Kidney (tissue), 14 donors: ENCODE measurements around the gene KCNT2. TPM values are rescaled to one million over a fixed set of nuclear protein-coding genes. Genes with fewer than 3 reads are reported as not detected.

ENCODE experiments used
- DNase-seq, 5 donors: peaks; one replicate each; pipeline ENCODE4 v3.0.0-alpha.2; 2013 to 2020
- FAIRE-seq: peaks from 2 replicates; lab custom pipeline; 2012; peaks lifted over from hg19 to GRCh38; lab: Jason Lieb, UNC
- H3K27ac ChIP-seq, 2 donors: one replicate each; pipeline ENCODE4 v1.7.0; 2013; ENCODE audit warnings: low read depth in 2 of 2, low read length in 2 of 2, inconsistent platforms in 1 of 2
- H3K27me3 ChIP-seq: one replicate; pipeline ENCODE4 v1.7.1; 2013; ENCODE audit warnings: low read length, inconsistent platforms; ENCODE audit not compliant: control insufficient read depth, insufficient read depth
- H3K36me3 ChIP-seq, 3 donors: one replicate each; pipeline versions ENCODE4 v1.7.0 to v1.7.1; 2013; ENCODE audit warnings: low read length in 3 of 3, control low read depth in 1 of 3, inconsistent platforms in 1 of 3; ENCODE audit not compliant: insufficient read depth in 3 of 3, control insufficient read depth in 2 of 3
- H3K4me1 ChIP-seq, 3 donors: one replicate each; pipeline versions ENCODE4 v1.7.0 to v1.7.1; 2013; ENCODE audit warnings: low read length in 3 of 3, inconsistent platforms in 1 of 3, low read depth in 1 of 3; ENCODE audit not compliant: control insufficient read depth in 2 of 3, insufficient read depth in 2 of 3
- H3K4me3 ChIP-seq, 3 donors: one replicate each; pipeline versions ENCODE4 v1.7.0 to v1.8.1; 2013; ENCODE audit warnings: low read length in 3 of 3, control low read depth in 1 of 3, inconsistent platforms in 1 of 3
- H3K9ac ChIP-seq, 3 donors: one replicate each; pipeline versions ENCODE4 v1.7.0 to v1.7.1; 2013; ENCODE audit warnings: low read length in 3 of 3, control low read depth in 1 of 3, inconsistent platforms in 1 of 3
- H3K9me3 ChIP-seq, 3 donors: one replicate each; pipeline versions ENCODE4 v1.7.0 to v1.7.1; 2013; ENCODE audit warnings: low read length in 3 of 3, control low read depth in 1 of 3, inconsistent platforms in 1 of 3; ENCODE audit not compliant: control insufficient read depth in 2 of 3, insufficient read depth in 1 of 3
- CTCF ChIP-seq: IDR thresholded peaks from 3 replicates; pipeline ENCODE4 v1.5.1; 2012; ENCODE audit warnings: mild to moderate bottlenecking, moderate library complexity, borderline replicate concordance; ENCODE audit not compliant: insufficient read depth; ENCODE audit errors: extremely low read depth
- intact Hi-C: fragments of 100-400 bp; cut with DNase I; formaldehyde crosslinking; loops from one replicate; pipeline ENCODE4 v1.11.1; 2022
- polyA plus RNA-seq: library from polyadenylated mRNA; stranded (reverse); fragments of 350-450 nt; fragmentation: Illumina TruSeq; extraction: RNeasy Lipid Tissue Mini Kit (QIAGEN cat#74804); gene quantifications from one replicate; pipeline ENCODE4 v1.2.3, GENCODE V29; 2014; ENCODE audit warnings: low read depth, low replicate concordance; ENCODE audit not compliant: insufficient read depth
- total RNA-seq: library from RNA; stranded (reverse); fragmentation: NEBNext Ultra II Directional; extraction: Animal tissue kit (Norgen Biotek cat#: 25700); gene quantifications from one replicate; pipeline ENCODE4 v1.2.1, GENCODE V29; 2021
- donor health status: control.
- donor health status: control.
- donor health status: control.
- donor health status: control.
- donor health status: control.
- donor health status: DM: yes; HTN: yes; CAD: no.
- donor health status: Normal renal cell carcinoma (clear cell type).

Gene KCNT2
- total and polyA plus RNA-seq, 2 donors from 2014 or later: 0.39 to 6.3 TPM

- FAIRE-seq: no peak
- Histone ChIP-seq H3K27me3 (no peaks in the 10 kb centered on the region), H3K4me3 (no peak overlapping the region), H3K36me3 (no peaks in the 10 kb centered on the region), H3K9ac (no peak overlapping the region), H3K4me1 (no peaks in the 10 kb centered on the region), H3K27ac (no peak overlapping the region), H3K9me3 (no peaks in the 10 kb centered on the region)
- intact Hi-C loops: no loop called here
- DNase-seq: no peak
- TF ChIP-seq CTCF: no peak
Observed at GRCh38 chr1:196450143-196451095, 157.8 kb downstream of the KCNT2 start.

- no peak for TF ChIP-seq CTCF
- Histone ChIP-seq H3K4me1 (no peaks in the 10 kb centered on the region), H3K27ac (no peak overlapping the region), H3K4me3 (no peak overlapping the region), H3K9ac (no peak overlapping the region), H3K9me3 (no peaks in the 10 kb centered on the region), H3K27me3 (no peaks in the 10 kb centered on the region), H3K36me3 (no peaks in the 10 kb centered on the region)
- intact Hi-C loops: no loop called here
- no peak for FAIRE-seq
- DNase-seq: no peak
Observed at GRCh38 chr1:196449460-196449859, 158.8 kb downstream of the KCNT2 start.

- DNase-seq (no peak), FAIRE-seq (no peak)
- no peak for TF ChIP-seq CTCF
- Histone ChIP-seq H3K9ac (no peak overlapping the region), H3K36me3 (no peaks in the 10 kb centered on the region), H3K4me1 (no peaks in the 10 kb centered on the region), H3K27ac (no peak overlapping the region), H3K4me3 (no peak overlapping the region), H3K27me3 (no peaks in the 10 kb centered on the region), H3K9me3 (no peaks in the 10 kb centered on the region)
- intact Hi-C loops: no loop called here
Observed at GRCh38 chr1:196445775-196446174, 162.5 kb downstream of the KCNT2 start.
